Stimulated activated CD8-positive, alpha-beta memory T cell treated with anti-CD3 and anti-CD28 coated beads, Interleukin-4, amount 100 ng/mL, for 1 hour (primary cell): ENCODE results near the gene RBM23.

Experiments used
- DNase-seq, 2 donors: peaks; one replicate each; pipeline ENCODE4 v3.0.0-alpha.2; 2020; ENCODE audit warnings: low read depth in 2 of 2, low spot score in 1 of 2

The RBM23 gene

GRCh38 chr14:22886500-22887259 lies 32.3 kb downstream of the RBM23 start:
- DNase-seq = peak; percentile 38 to 53

DNA sequence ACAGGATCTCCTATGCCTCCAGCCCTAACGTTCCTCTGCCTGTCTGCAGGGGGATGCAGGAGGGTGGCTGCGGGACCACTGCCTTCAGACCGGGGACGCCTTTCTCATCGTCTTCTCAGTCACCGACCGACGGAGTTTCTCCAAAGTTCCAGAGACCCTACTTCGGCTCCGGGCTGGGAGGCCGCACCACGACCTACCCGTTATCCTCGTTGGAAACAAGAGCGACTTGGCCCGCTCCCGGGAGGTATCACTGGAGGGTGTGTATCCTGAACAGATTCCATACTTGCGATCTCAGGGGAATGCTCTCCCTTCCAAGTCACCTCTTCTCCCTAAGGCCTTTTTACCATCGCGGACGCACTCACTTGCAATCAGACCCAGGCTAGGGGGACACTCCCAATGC lies 33.0 kb downstream of the RBM23 start:
- DNase-seq = no peak

DNA sequence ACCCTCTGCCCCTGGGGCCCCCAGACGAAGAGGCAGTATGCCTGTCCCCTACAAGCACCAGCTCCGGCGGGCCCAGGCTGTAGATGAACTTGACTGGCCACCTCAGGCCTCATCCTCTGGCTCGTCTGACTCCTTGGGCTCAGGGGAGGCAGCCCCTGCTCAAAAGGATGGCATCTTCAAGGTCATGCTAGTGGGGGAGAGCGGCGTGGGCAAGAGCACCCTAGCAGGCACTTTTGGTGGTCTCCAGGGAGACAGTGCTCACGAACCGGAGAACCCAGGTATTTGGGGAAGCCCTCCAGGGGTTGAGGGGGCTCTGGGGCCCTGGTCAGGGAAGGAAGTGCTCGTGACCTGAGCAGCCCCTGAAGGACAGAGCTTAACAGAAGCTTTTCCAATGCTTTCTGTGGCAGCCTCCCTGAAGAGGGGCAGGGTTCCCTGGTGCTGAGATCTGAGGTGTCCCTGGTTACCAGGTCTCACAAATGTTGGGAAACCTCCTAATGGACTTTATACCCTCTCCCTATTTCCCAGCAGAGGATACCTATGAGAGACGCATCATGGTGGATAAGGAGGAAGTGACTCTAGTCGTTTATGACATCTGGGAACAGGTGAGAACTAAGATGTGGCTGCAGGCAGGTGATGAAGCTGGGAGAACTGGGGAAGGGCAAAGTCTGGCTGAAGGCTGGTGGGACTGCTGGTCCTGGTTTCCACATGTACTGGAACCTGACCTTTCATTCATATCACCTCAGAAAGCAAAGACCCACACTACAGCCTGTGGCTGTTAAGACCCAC lies 34.0 kb downstream of the RBM23 start:
- DNase-seq = no peak

DNA sequence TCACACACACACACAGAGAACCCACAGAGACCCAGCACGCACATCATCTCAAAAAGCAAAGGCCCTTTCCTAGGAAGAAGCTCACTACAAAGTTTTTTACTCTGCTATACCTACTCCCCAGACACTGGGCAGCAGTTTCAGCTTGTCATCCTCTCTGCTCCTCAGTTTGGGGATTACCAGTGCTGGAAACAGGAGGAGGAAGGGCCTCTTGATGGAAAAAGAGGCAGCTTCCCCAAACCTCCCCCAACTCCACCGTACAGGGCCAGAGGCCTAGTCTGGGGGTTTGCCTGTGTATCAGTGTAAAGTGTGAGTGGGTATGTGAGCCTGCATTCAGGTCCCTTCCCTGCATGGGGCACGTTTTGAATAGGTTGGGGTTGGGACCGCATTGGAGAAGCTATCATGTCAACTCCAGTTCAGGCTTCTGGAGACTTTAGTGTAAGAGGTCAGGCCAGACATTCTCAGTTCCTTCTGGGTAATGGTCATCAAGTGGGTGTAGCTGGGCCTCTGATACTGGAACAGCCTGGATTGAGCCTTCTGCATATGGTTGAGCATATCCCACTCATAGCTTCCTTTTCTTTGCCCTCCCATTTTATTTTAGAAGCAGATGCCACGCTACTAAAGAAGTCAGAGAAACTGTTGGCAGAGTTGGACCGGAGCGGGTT lies 34.7 kb downstream of the RBM23 start:
- no peak for DNase-seq

- no peak for DNase-seq
Measured at GRCh38 chr14:22883173-22883976, 35.6 kb downstream of the RBM23 start, which contains the start of gene REM2. REM2 (plus strand) TSS chr14:22883222; CDS start chr14:22883288, 66 bp downstream.

- no peak for DNase-seq
Measured at GRCh38 chr14:22882529-22883172, 36.3 kb downstream of the RBM23 start.

GRCh38 chr14:22882064-22882463 lies 36.9 kb downstream of the RBM23 start:
- no peak for DNase-seq

GRCh38 chr14:22878271-22879246 lies 40.4 kb downstream of the RBM23 start:
- DNase-seq = no peak

DNA sequence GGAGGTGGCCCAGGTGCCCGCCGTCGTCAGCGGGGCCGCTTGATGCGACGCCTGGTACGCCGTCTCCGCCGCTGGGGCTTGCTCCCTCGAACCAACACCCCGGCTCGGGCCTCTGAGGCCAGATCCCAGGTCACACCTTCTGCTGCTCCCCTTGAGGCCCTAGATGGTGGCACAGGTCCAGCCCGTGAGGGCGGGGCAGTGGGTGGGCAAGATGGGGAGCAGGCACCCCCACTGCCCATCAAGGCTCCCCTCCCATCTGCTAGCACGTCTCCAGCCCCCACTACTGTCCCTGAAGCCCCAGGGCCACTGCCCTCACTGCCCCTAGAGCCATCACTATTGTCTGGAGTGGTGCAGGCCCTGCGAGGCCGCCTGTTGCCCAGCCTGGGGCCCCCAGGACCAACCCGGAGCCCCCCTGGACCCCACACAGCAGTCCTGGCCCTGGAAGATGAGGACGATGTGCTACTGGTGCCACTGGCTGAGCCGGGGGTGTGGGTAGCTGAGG lies 41.9 kb downstream of the RBM23 start:
- DNase-seq = no peak

DNA sequence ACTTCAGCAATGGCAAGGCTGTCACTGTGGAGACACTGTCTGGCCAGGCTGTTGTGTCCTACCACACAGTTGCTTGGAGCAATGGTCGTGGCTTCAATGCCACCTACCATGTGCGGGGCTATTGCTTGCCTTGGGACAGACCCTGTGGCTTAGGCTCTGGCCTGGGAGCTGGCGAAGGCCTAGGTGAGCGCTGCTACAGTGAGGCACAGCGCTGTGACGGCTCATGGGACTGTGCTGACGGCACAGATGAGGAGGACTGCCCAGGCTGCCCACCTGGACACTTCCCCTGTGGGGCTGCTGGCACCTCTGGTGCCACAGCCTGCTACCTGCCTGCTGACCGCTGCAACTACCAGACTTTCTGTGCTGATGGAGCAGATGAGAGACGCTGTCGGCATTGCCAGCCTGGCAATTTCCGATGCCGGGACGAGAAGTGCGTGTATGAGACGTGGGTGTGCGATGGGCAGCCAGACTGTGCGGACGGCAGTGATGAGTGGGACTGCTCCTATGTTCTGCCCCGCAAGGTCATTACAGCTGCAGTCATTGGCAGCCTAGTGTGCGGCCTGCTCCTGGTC lies 43.1 kb downstream of the RBM23 start:
- no peak for DNase-seq

DNA sequence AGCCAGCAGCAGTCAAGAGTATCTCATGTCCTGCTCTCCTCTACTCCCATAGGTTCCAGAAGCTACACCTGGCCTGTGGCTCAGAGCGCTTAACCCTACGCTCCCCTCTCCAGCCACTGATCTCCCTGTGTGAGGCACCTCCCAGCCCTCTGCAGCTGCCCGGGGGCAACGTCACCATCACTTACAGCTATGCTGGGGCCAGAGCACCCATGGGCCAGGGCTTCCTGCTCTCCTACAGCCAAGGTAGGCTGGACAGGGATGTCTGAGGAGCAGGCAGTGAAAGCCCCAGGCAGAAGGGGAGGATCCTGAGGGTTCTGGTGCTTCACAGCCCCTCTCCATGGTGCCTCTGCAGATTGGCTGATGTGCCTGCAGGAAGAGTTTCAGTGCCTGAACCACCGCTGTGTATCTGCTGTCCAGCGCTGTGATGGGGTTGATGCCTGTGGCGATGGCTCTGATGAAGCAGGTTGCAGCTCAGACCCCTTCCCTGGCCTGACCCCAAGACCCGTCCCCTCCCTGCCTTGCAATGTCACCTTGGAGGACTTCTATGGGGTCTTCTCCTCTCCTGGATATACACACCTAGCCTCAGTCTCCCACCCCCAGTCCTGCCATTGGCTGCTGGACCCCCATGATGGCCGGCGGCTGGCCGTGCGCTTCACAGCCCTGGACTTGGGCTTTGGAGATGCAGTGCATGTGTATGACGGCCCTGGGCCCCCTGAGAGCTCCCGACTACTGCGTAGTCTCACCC lies 43.8 kb downstream of the RBM23 start:
- no peak for DNase-seq

GRCh38 chr14:22872833-22873520 lies 46.0 kb downstream of the RBM23 start:
- no peak for DNase-seq

DNA sequence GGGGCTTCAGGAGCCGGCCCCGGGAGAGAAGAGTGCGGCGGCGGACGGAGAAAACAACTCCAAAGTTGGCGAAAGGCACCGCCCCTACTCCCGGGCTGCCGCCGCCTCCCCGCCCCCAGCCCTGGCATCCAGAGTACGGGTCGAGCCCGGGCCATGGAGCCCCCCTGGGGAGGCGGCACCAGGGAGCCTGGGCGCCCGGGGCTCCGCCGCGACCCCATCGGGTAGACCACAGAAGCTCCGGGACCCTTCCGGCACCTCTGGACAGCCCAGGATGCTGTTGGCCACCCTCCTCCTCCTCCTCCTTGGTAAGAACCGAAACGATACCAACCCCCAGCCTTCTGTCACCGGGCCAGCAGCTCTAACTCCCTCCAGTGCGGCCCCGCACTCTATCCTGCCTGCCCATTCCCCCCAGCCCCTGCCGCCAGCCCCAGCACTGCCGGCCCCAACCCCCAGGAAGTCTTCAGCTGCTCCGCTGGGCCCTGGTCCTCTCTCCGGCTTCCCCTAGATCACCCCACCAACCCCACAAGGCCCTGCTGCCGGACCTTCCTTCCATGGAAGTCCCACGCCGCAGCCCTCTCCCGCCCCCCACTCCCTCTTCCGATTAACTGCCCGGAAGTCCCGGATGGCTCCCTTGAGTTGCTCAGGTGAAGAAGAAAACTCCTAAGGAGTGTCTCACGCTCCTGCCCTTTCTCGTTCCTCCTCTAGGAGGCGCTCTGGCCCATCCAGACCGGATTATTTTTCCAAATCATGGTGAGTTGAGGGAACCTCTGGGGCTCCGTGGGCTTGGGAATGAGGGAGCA lies 46.7 kb downstream of the RBM23 start:
- DNase-seq = peak; percentile 39 to 46

DNA sequence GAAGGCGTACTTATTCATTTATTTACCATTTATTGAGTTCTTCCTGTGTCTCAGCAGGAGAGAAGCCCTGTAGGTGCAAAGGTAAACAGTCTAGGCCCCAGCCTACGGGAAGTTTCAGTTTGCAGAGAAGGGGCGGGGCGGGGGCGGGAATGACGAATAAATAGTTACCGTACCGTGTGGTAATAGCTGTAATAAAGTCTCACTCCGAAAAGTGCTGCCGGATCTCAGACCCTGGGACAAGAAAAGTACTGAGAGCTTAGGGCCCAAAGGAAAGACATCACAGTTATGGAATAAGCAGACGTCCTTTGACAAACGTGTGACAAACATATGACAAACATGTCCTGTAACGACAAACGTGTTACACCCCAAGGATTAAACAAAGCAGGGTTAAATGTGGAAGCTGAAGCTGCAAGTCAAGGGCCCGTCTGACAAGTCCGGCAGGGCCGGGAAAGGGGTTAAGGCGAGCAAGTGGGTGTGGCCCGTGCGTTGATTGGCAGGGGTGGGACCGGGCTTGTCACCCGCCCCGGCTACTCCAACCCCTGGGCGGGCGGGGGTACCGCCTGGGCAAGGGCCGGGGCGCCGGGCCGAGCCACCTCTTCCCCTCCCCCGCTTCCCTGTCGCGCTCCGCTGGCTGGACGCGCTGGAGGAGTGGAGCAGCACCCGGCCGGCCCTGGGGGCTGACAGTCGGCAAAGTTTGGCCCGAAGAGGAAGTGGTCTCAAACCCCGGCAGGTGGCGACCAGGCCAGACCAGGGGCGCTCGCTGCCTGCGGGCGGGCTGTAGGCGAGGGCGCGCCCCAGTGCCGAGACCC lies 47.5 kb downstream of the RBM23 start, which contains the start of gene LRP10:
Gene LRP10, plus strand, starts transcription at position 517 of the 809 bp plus-strand sequence. CDS start 564 bp downstream, outside the sequence.
- peak; percentile 49 to 58 for DNase-seq

DNA sequence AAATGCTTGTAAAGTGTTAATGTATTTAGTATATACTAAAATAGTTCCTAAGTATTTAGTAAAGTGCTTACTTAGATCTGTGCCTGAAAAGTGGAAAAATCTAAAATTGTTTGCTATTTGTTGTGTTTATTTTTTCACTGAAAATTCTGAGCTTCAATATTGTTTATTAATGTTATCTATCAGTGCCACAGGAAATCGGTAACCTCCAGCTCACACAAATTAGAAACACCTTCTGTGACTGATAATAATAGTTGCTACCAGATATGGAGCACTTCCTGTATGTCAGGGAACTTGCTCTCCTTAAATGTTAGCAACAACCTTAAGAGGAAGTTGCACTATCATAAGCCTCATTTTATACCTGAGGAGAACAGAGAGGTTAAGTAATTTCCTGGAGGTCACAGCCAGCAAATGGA lies 48.1 kb downstream of the RBM23 start:
- DNase-seq = no peak

DNA sequence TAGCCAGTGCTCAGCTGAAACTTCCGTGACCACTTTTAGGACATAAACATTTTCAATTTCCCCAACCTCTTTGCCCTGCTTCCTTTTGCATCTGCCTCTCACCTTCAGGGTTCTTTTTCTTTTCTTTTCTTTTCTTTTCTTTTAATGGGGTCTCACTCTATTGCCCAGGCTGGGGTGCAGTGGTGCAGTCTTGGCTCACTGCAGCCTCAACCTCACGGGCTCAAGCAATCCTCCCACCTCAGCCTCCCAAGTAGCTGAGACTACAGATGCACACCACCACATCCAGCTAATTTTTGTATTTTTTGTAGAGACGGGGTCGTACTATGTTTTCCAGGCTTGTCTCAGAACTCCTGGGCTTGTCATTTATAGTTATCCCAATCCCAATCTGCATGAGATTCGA lies 52.1 kb downstream of the RBM23 start:
- DNase-seq = no peak
